Natural killer cell (primary cell): ENCODE measurements around the gene EID1. TPM values are rescaled to one million over a fixed set of nuclear protein-coding genes. Genes with fewer than 3 reads are reported as not detected.
"Not testable (repeated sequence)": the region's sequence is repeated elsewhere in the genome, so short reads cannot be mapped to it uniquely, and the experiment has no call there.

Source experiments
- ATAC-seq, 3 donors: fragments of 150-1000 bp in 2 of 3; fragments of 200-7000 bp in 1 of 3; cut with Tn5 transposase; 1 replicate in 1 of 3; 2 replicates in 2 of 3; pipeline ENCODE4 v1.10.0; 2021; ENCODE audit warnings: mild to moderate bottlenecking in 2 of 3, moderate library complexity in 2 of 3
- DNase-seq, 2 donors: peaks; one replicate each; pipeline versions ENCODE4 v3.0.0 to v3.0.0-alpha.2; 2013 to 2021; ENCODE audit warnings: mixed read lengths in 1 of 2
- H3K27ac ChIP-seq: one replicate; pipeline ENCODE4 v1.5.1; 2013; ENCODE audit warnings: mild to moderate bottlenecking, low read length
- H3K27me3 ChIP-seq: one replicate; pipeline ENCODE4 v1.6.1; 2013; ENCODE audit warnings: low read length; ENCODE audit not compliant: control insufficient read depth, insufficient read depth
- H3K36me3 ChIP-seq: one replicate; pipeline ENCODE4 v1.6.1; 2013; ENCODE audit warnings: low read length; ENCODE audit not compliant: control insufficient read depth, insufficient read depth
- H3K4me1 ChIP-seq: one replicate; pipeline ENCODE4 v1.6.1; 2013; ENCODE audit warnings: low read length; ENCODE audit not compliant: control insufficient read depth, insufficient read depth
- H3K4me3 ChIP-seq: one replicate; pipeline ENCODE4 v1.5.1; 2013; ENCODE audit warnings: low read length
- H3K9me3 ChIP-seq: one replicate; pipeline ENCODE4 v1.6.1; 2013; ENCODE audit warnings: low read length; ENCODE audit not compliant: control insufficient read depth, insufficient read depth
- H3K27ac Mint-ChIP-seq, 2 donors: one replicate each; pipeline ENCODE4 v1.8.0; 2022; ENCODE audit warnings: mild to moderate bottlenecking in 2 of 2, mixed read lengths in 2 of 2, moderate library complexity in 1 of 2
- H3K27me3 Mint-ChIP-seq, 2 donors: one replicate each; pipeline ENCODE4 v1.8.0; 2022; ENCODE audit warnings: low read depth in 2 of 2, mixed read lengths in 2 of 2
- H3K36me3 Mint-ChIP-seq: one replicate; pipeline ENCODE4 v1.8.0; 2022; ENCODE audit warnings: mixed read lengths
- H3K4me1 Mint-ChIP-seq, 2 donors: one replicate each; pipeline ENCODE4 v1.8.0; 2022; ENCODE audit warnings: mixed read lengths in 2 of 2
- H3K4me3 Mint-ChIP-seq: one replicate; pipeline ENCODE4 v1.8.0; 2022; ENCODE audit warnings: mild to moderate bottlenecking, moderate library complexity, mixed read lengths
- H3K9me3 Mint-ChIP-seq, 2 donors: one replicate each; pipeline ENCODE4 v1.8.0; 2022; ENCODE audit warnings: mixed read lengths in 2 of 2
- CTCF ChIP-seq: fragments of 200-600 bp; IDR thresholded peaks from one replicate; pipeline ENCODE4 v1.8.0; 2022; ENCODE audit warnings: antibody characterized with exemption
- WGBS: methylation state at CpG from one replicate; pipeline ENCODE4 v1.1.7; 2013; ENCODE audit warnings: missing lambda C conversion rate; ENCODE audit not compliant: insufficient coverage; 5-methylcytosine and 5-hydroxymethylcytosine counted together
- intact Hi-C: fragments of 100-400 bp; cut with micrococcal nuclease; formaldehyde crosslinking; loops from one replicate; pipeline ENCODE4 v1.14.2; 2022
- total RNA-seq, 4 donors: library from RNA; stranded (reverse); fragments of 120-200 nt in 1 of 4; gene quantifications; one replicate each; pipeline versions ENCODE4 v1.2.3 to v1.2.4, GENCODE V29; 2013 to 2022

EID1 gene
- total RNA-seq, 3 donors from 2014 or later (not counting 1 experiment from before 2014, with no cell fraction given) = 63.5 to 70.2 (median 67.3) TPM

- H3K4me1 Mint-ChIP-seq, DNase-seq, H3K27ac Mint-ChIP-seq, H3K9me3 ChIP-seq, intact Hi-C loops, H3K9me3 Mint-ChIP-seq, H3K27ac ChIP-seq, ATAC-seq, H3K36me3 Mint-ChIP-seq, H3K27me3 ChIP-seq, H3K4me3 ChIP-seq, H3K4me3 Mint-ChIP-seq, H3K36me3 ChIP-seq, H3K4me1 ChIP-seq: not testable (repeated sequence)
- WGBS = 90% methylated on average over 2 of the region's 2 CpGs
- peaks cover 31 to 51% of the 10 kb centered on the region in 2 donors for H3K27me3 Mint-ChIP-seq
These were observed 32.6 kb downstream of the EID1 start for GRCh38 chr15:48910554-48910953.

DNA sequence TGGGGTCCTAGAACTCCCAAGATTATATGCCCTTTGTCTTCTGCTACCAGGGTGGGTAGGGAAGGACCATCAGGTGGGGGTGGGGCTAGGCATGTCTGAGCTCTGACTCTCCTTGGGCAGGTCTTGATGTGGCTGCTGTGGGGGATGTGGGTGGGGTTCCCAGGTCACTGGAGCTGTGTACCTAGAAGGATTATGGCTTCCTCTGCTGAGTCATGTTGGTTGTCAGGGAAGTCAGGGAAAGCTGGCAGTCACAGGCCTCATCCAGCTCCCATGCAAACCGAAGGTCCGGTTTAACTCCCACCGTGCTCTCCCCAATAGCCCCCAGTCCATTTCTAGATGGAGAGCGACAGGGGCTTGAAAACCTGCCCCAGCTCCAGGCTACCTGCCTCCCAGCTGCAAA lies 35.2 kb downstream of the EID1 start:
- Mint-ChIP-seq H3K4me1 (no peaks in the 10 kb centered on the region), H3K4me3 (no peak overlapping the region), H3K27ac (no peak overlapping the region), H3K36me3 (no peaks in the 10 kb centered on the region), H3K27me3 (peaks cover 31 to 56% of the 10 kb centered on the region in 2 donors), H3K9me3 (no peaks in the 10 kb centered on the region)
- no peak for TF ChIP-seq CTCF
- intact Hi-C loops = no loop called here
- no peaks in the 10 kb centered on the region for H3K4me1 ChIP-seq
- no peaks in the 10 kb centered on the region for H3K36me3 ChIP-seq
- H3K4me3 ChIP-seq = no peak overlapping the region
- no peak for ATAC-seq
- DNase-seq = no peak
- H3K27me3 ChIP-seq = no peaks in the 10 kb centered on the region
- WGBS = 97% methylated on average over 4 of the region's 4 CpGs
- H3K27ac ChIP-seq = no peak overlapping the region
- no peaks in the 10 kb centered on the region for H3K9me3 ChIP-seq

- Mint-ChIP-seq H3K27me3 (peaks cover 25 to 46% of the 10 kb centered on the region in 2 donors), H3K4me3 (no peak overlapping the region)
- no peak for TF ChIP-seq CTCF
These were observed 36.8 kb downstream of the EID1 start for GRCh38 chr15:48914717-48915116.

GRCh38 chr15:48915861-48916260 lies 37.9 kb downstream of the EID1 start:
- Histone ChIP-seq H3K4me3 (no peak overlapping the region), H3K36me3 (no peaks in the 10 kb centered on the region), H3K4me1 (no peaks in the 10 kb centered on the region), H3K27ac (no peak overlapping the region), H3K27me3 (no peaks in the 10 kb centered on the region), H3K9me3 (no peaks in the 10 kb centered on the region)
- no peaks in the 10 kb centered on the region for H3K36me3 Mint-ChIP-seq
- no peaks in the 10 kb centered on the region for H3K4me1 Mint-ChIP-seq
- intact Hi-C loops = no loop called here
- peaks cover 22 to 41% of the 10 kb centered on the region in 2 donors for H3K27me3 Mint-ChIP-seq
- H3K4me3 Mint-ChIP-seq = no peak overlapping the region
- WGBS = 91% methylated on average over 3 of the region's 3 CpGs
- H3K27ac Mint-ChIP-seq = no peak overlapping the region
- H3K9me3 Mint-ChIP-seq = no peaks in the 10 kb centered on the region
- DNase-seq (no peak), ATAC-seq (no peak)
- TF ChIP-seq CTCF = no peak

More at GRCh38 chr15:48914717-48915116, 36.8 kb downstream of the EID1 start:
- ATAC-seq (no peak), DNase-seq (no peak)
- H3K4me3 ChIP-seq = no peak overlapping the region
- WGBS = 88% methylated on average over 2 of the region's 3 CpGs
- no peaks in the 10 kb centered on the region for H3K4me1 ChIP-seq
- no peak overlapping the region for H3K27ac ChIP-seq
- H3K27me3 ChIP-seq = no peaks in the 10 kb centered on the region
- H3K9me3 Mint-ChIP-seq = no peaks in the 10 kb centered on the region
- H3K36me3 Mint-ChIP-seq = no peaks in the 10 kb centered on the region
- intact Hi-C loops = no loop called here
- no peaks in the 10 kb centered on the region for H3K9me3 ChIP-seq
- H3K36me3 ChIP-seq = no peaks in the 10 kb centered on the region
- H3K27ac Mint-ChIP-seq = no peak overlapping the region
- no peaks in the 10 kb centered on the region for H3K4me1 Mint-ChIP-seq
